SH-SY5Y (cell line): ENCODE results near the gene AVPR1A.

Source experiments
- GATA2 ChIP-seq: IDR thresholded peaks from 2 replicates; pipeline ENCODE4 v1.6.1; 2011; ENCODE audit warnings: mild to moderate bottlenecking, low read depth, low read length
- GATA3 ChIP-seq: IDR thresholded peaks from 2 replicates; pipeline ENCODE4 v1.6.1; 2011; ENCODE audit warnings: low read depth, mild to moderate bottlenecking, low read length, moderate library complexity

DNA sequence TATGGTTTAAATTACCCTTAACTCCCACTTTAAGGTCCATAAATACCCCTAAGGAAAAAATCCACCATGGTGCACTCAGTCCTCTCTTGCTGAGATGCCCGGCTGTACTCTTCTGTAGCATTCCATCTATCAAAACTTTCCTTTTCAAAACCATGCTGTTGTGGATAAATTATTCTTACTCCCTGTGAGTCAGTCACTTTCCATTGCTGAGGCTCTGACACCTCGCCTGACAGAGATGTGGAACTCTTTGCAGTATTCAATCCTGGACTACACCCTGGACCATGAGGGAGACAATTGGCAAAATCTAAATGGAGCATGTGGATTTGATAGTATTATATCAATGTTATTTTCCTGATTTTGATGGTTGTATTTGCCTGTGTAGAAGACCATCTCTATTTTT lies 49.1 kb downstream of the AVPR1A start:
- TF ChIP-seq GATA2 (no peak), GATA3 (no peak)
